GM23338 (cell line): ENCODE measurements around the gene POLK. TPM values are rescaled to one million over a fixed set of nuclear protein-coding genes. Genes with fewer than 3 reads are reported as not detected.

Experiments used
- ATAC-seq: fragments of 200-7000 bp; cut with Tn5 transposase; 3 replicates; pipeline ENCODE4 v1.9.1; 2020
- DNase-seq: peaks from one replicate; pipeline ENCODE4 v3.0.0-alpha.2; 2015; ENCODE audit warnings: low spot score
- H2AFZ ChIP-seq: fragments of 200-600 bp; sonication (generic); 2 replicates; pipeline ENCODE4 v1.8.0; 2016; ENCODE audit warnings: antibody characterized with exemption, mild to moderate bottlenecking, moderate library complexity
- H3F3A ChIP-seq: fragments of 200-600 bp; sonication (generic); replicated peaks from 2 replicates; pipeline ENCODE4 v1.8.0; 2017; ENCODE audit warnings: antibody characterized with exemption, mixed run types, low read depth
- H3K27ac ChIP-seq: fragments of 200-600 bp; sonication (generic); 2 replicates; pipeline ENCODE4 v1.6.1; 2016; ENCODE audit warnings: low read depth
- H3K27me3 ChIP-seq: fragments of 200-600 bp; sonication (generic); 2 replicates; pipeline ENCODE4 v1.8.0; 2016; ENCODE audit warnings: mild to moderate bottlenecking, mixed run types, moderate library complexity; ENCODE audit not compliant: insufficient read depth
- H3K36me3 ChIP-seq: fragments of 200-600 bp; sonication (generic); 2 replicates; pipeline ENCODE4 v1.8.0; 2016; ENCODE audit warnings: mild to moderate bottlenecking; ENCODE audit not compliant: insufficient read depth
- H3K4me1 ChIP-seq: fragments of 200-600 bp; sonication (generic); 2 replicates; pipeline ENCODE4 v1.8.0; 2016; ENCODE audit warnings: mild to moderate bottlenecking, moderate library complexity; ENCODE audit not compliant: insufficient read depth
- H3K4me2 ChIP-seq: fragments of 200-600 bp; sonication (generic); 2 replicates; pipeline ENCODE4 v1.7.1; 2017; ENCODE audit warnings: mixed run types
- H3K4me3 ChIP-seq: fragments of 200-600 bp; sonication (generic); 2 replicates; pipeline ENCODE4 v1.6.1; 2016; ENCODE audit warnings: mixed run types
- H3K79me2 ChIP-seq: fragments of 200-600 bp; sonication (generic); replicated peaks from 2 replicates; pipeline ENCODE4 v1.8.0; 2017; ENCODE audit warnings: mild to moderate bottlenecking; ENCODE audit not compliant: insufficient read depth
- H3K9me2 ChIP-seq: fragments of 200-600 bp; sonication (generic); 2 replicates; pipeline ENCODE4 v1.8.0; 2017; ENCODE audit not compliant: insufficient read depth
- H4K20me1 ChIP-seq: fragments of 200-600 bp; sonication (generic); replicated peaks from 2 replicates; pipeline ENCODE4 v1.8.0; 2017; ENCODE audit warnings: mild to moderate bottlenecking; ENCODE audit not compliant: insufficient read depth
- H3K27ac Mint-ChIP-seq: 2 replicates; pipeline ENCODE4 v1.8.0; 2020; ENCODE audit warnings: inconsistent platforms, mild to moderate bottlenecking, moderate library complexity, mixed read lengths
- H3K27me3 Mint-ChIP-seq: 3 replicates; pipeline ENCODE4 v1.8.0; 2022; ENCODE audit warnings: low read depth, mild to moderate bottlenecking, moderate library complexity, mixed read lengths, inconsistent platforms; ENCODE audit not compliant: insufficient read depth, poor library complexity
- H3K36me3 Mint-ChIP-seq: 3 replicates; pipeline ENCODE4 v1.8.0; 2021; ENCODE audit warnings: low read depth, mild to moderate bottlenecking, inconsistent platforms, moderate library complexity, mixed read lengths
- H3K4me1 Mint-ChIP-seq: 3 replicates; pipeline ENCODE4 v1.8.0; 2020; ENCODE audit warnings: mild to moderate bottlenecking, inconsistent platforms, mixed read lengths
- H3K4me3 Mint-ChIP-seq: 3 replicates; pipeline ENCODE4 v1.8.0; 2021; ENCODE audit warnings: moderate library complexity, mild to moderate bottlenecking, inconsistent platforms, mixed read lengths
- H3K9me3 Mint-ChIP-seq: 3 replicates; pipeline ENCODE4 v1.8.0; 2020; ENCODE audit warnings: moderate library complexity, mild to moderate bottlenecking, inconsistent platforms, mixed read lengths
- CREB1 ChIP-seq: fragments of 250-450 bp; sonication (Bioruptor Pico); IDR thresholded peaks from 2 replicates; pipeline ENCODE4 v1.5.0; 2020; ENCODE audit warnings: low read depth, mild to moderate bottlenecking, moderate library complexity
- CTCF ChIP-seq, 2 experiments: fragments of 200-600 bp in 1 of 2; sonication (generic) in 1 of 2; conservative IDR thresholded peaks; 2 replicates each; pipeline versions ENCODE4 v1.5.1 to v1.6.1; 2016 to 2017; ENCODE audit warnings: antibody characterized with exemption in 2 of 2, low read depth in 2 of 2, mild to moderate bottlenecking in 2 of 2, moderate library complexity in 1 of 2
- ETS1 ChIP-seq: IDR thresholded peaks from 2 replicates; pipeline ENCODE4 v1.6.1; 2016; ENCODE audit warnings: antibody characterized with exemption
- JUNB ChIP-seq: IDR thresholded peaks from one replicate; pipeline ENCODE4 v1.6.1; 2016; ENCODE audit warnings: antibody characterized with exemption; ENCODE audit not compliant: unreplicated experiment
- REST ChIP-seq: IDR thresholded peaks from one replicate; pipeline ENCODE4 v1.6.1; 2018; ENCODE audit warnings: antibody characterized with exemption; ENCODE audit not compliant: unreplicated experiment
- ZNF114 ChIP-seq: fragments of 250-450 bp; sonication (Bioruptor Pico); IDR thresholded peaks from 2 replicates; pipeline ENCODE4 v1.5.0; 2020; ENCODE audit warnings: mild to moderate bottlenecking, moderate library complexity
- polyA plus RNA-seq: library from polyadenylated mRNA; unstranded; fragments of >200 nt; fragmentation: Nextera tagmentation; extraction: Ambion mirVana; gene quantifications from 2 replicates; pipeline ENCODE4 v1.2.1, GENCODE V29; 2016
- total RNA-seq: library from RNA; depleted of rRNA; stranded (reverse); fragments of >200 nt; shearing (Covaris generic); gene quantifications from 2 replicates; pipeline ENCODE4 v1.2.3, GENCODE V29; 2014

Gene POLK
- total and polyA plus RNA-seq, 2 experiments from 2014 or later = 6.3 to 14.5 TPM

GRCh38 chr5:75617736-75618352 lies 106.2 kb downstream of the POLK start (continued):
- TF ChIP-seq REST = no peak
- TF ChIP-seq ETS1 = no peak
- no peak for TF ChIP-seq JUNB
- no peak for TF ChIP-seq CTCF (conservative IDR thresholded peaks at IDR 0.05; ENCODE audit: low read depth in 2 of 2)

GRCh38 chr5:75620184-75620959 lies 108.7 kb downstream of the POLK start:
- Mint-ChIP-seq H3K36me3 (no peaks in the 10 kb centered on the region), H3K9me3 (no peaks in the 10 kb centered on the region), H3K27me3 (peaks cover 3% of the 10 kb centered on the region), H3K27ac (no peak overlapping the region), H3K4me1 (peaks cover 9% of the 10 kb centered on the region; the same call in 2 of the 3 replicates), H3K4me3 (no peak overlapping the region)
- peaks cover 7% of the 10 kb centered on the region for H3K4me1 ChIP-seq
- H4K20me1 ChIP-seq = no peaks in the 10 kb centered on the region
- no peak overlapping the region for H3K4me2 ChIP-seq
- H3K36me3 ChIP-seq = no peaks in the 10 kb centered on the region
- TF ChIP-seq CREB1 = no peak
- TF ChIP-seq REST = no peak
- no peak for TF ChIP-seq ZNF114 (CRISPR knock-in tag)
- no peaks in the 10 kb centered on the region for H3F3A ChIP-seq
- ATAC-seq (no peak), DNase-seq (no peak)
- no peaks in the 10 kb centered on the region for H3K27me3 ChIP-seq
- no peaks in the 10 kb centered on the region for H3K79me2 ChIP-seq
- 0 out of 2 replicates have a peak, but pooled peaks cover 6% of the 10 kb centered on the region for H3K9me2 ChIP-seq
- H2AFZ ChIP-seq = no peak overlapping the region; the same call in 1 of the 2 replicates
- no peak overlapping the region for H3K27ac ChIP-seq
- no peak overlapping the region for H3K4me3 ChIP-seq
